Keratinocyte (primary cell): ENCODE data around the gene CRHR2.

Source experiments
- CTCF ChIP-seq, 3 experiments: IDR thresholded peaks in 1 of 3; conservative IDR thresholded peaks in 1 of 3; optimal IDR thresholded peaks in 1 of 3; 2 replicates in 2 of 3; 3 replicates in 1 of 3; pipeline versions ENCODE3 to v1.5.1; 2011; ENCODE audit warnings: low read length in 3 of 3, mild to moderate bottlenecking in 3 of 3, moderate library complexity in 2 of 3, control low read depth in 1 of 3, inconsistent platforms in 1 of 3; ENCODE audit not compliant: insufficient read depth in 2 of 3; ENCODE audit errors: extremely low read depth in 1 of 3
- EZH2 ChIP-seq: IDR thresholded peaks from one replicate; pipeline ENCODE4 v1.6.1; 2012; ENCODE audit warnings: inconsistent platforms, mild to moderate bottlenecking, low read length, moderate library complexity

DNA sequence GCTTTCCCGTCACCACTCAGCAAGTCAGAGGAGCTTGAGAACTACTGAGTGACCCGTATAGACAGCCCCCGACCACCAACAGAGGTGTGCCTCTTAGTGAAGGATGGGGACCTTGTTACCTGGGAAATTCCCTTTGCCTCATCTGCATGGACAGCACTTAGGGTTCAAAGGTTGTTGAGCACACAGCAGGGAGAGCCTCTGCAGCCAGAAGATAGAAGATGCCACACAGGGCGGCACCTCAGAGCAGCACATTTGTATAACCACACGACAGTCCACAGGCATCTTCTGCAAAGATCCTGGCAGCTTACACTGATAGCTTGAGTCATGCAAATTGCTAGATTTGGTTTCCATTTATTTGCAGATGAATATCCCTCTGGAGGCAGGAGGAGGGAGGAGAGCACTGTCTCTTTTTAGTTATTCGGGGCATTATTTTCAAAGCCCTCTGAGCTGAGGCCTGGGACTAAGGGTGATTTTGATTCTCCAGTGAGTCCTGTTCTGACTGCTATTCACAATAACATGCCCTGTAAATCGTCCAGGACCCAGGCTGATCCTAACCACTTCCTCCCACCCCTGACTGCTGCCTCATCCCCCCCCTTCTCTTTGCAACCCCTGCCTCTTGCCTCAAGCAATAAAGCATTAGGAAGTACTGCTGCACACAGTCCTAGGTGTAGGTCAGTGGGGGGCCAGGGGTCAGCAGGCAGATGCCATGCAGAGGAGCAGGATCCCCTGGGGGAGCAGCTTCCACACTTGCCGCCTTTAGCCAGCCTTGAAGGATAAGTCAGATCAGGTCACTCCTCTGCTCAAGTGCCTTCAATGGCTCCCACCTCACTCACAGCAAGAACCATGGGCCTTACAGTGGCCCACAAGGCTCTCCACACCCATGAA lies 45.0 kb upstream of the CRHR2 start:
- TF ChIP-seq CTCF (optimal IDR thresholded peaks at IDR 0.05 in 1 of 3, IDR thresholded peaks at IDR 0.05 in 1 of 3, conservative IDR thresholded peaks at IDR 0.05 in 1 of 3; ENCODE audit: extremely low read depth in 1 of 3, insufficient read depth in 2 of 3, low read length in 3 of 3) (no peak), EZH2 (no peak)
